Mesothelial cell of epicardium (in vitro differentiated cells): ENCODE results near the gene WTAP. TPM values are rescaled to one million over a fixed set of nuclear protein-coding genes. Genes with fewer than 3 reads are reported as not detected.
A peak's percentile ranks its signal among the peaks of the same experiment; 100 is the strongest.

Experiments
- DNase-seq, 2 experiments: peaks; one replicate each; pipeline ENCODE4 v3.0.0; 2021; ENCODE audit warnings: low spot score in 2 of 2; ENCODE audit not compliant: unreplicated experiment in 2 of 2
- H3K27ac Mint-ChIP-seq: 2 replicates; pipeline ENCODE4 v1.8.0; 2021; ENCODE audit warnings: mixed read lengths
- H3K27me3 Mint-ChIP-seq: 2 replicates; pipeline ENCODE4 v1.8.0; 2021; ENCODE audit warnings: low read depth, mixed read lengths
- H3K36me3 Mint-ChIP-seq: 2 replicates; pipeline ENCODE4 v1.8.0; 2021; ENCODE audit warnings: mixed read lengths
- H3K4me1 Mint-ChIP-seq: 2 replicates; pipeline ENCODE4 v1.8.0; 2021; ENCODE audit warnings: mixed read lengths
- H3K4me3 Mint-ChIP-seq: 2 replicates; pipeline ENCODE4 v1.8.0; 2021; ENCODE audit warnings: mild to moderate bottlenecking, moderate library complexity, mixed read lengths
- H3K9me3 Mint-ChIP-seq: 2 replicates; pipeline ENCODE4 v1.8.0; 2021; ENCODE audit warnings: mixed read lengths
- total RNA-seq: library from RNA; stranded (reverse); gene quantifications from 3 replicates; pipeline ENCODE4 v1.2.1, GENCODE V29; 2021
- TF ChIP-seq, protein P1 (sequence below): fragments of 200-600 bp; sonication (generic); IDR thresholded peaks from one replicate; pipeline ENCODE4 v1.5.0; 2021; ENCODE audit warnings: antibody characterized with exemption; ENCODE audit not compliant: unreplicated experiment

The WTAP gene
- total RNA-seq, 1 donor from 2014 or later, result 116 TPM

DNA sequence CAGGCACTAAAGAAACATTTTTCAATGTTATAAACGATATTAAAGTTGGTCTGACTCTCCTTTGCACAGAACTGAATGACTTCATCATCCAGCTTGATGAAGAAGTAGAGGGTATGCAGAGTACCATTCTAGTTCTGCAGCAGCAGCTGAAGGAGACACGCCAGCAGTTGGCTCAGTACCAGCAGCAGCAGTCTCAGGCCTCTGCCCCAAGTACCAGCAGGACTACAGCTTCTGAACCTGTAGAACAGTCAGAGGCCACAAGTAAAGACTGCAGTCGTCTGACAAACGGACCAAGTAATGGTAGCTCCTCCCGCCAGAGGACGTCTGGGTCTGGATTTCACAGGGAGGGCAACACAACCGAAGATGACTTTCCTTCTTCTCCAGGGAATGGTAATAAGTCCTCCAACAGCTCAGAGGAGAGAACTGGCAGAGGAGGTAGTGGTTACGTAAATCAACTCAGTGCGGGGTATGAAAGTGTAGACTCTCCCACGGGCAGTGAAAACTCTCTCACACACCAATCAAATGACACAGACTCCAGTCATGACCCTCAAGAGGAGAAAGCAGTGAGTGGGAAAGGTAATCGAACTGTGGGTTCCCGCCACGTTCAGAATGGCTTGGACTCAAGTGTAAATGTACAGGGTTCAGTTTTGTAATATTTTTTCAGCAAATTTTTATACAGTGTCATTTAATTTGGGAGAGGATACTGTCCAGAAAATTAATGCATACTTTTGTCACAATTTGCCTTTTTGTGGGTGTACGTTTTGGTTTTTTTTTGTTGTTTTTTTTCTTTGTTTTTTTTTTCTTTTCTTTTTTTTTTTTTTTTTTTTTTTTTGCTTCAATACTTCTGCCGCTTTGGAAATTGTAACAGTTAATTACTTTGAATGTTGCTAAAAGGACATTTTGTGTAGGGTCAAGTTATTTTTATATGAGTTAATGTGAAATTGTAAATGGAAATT lies 27.9 kb downstream of the WTAP start:
- no peak for DNase-seq
- H3K9me3 Mint-ChIP-seq, result no peaks in the 10 kb centered on the region
- no peak overlapping the region for H3K4me3 Mint-ChIP-seq
- H3K4me1 Mint-ChIP-seq, result peaks cover 5% of the 10 kb centered on the region
- H3K27me3 Mint-ChIP-seq, result no peaks in the 10 kb centered on the region
- TF ChIP-seq, protein P1, sequence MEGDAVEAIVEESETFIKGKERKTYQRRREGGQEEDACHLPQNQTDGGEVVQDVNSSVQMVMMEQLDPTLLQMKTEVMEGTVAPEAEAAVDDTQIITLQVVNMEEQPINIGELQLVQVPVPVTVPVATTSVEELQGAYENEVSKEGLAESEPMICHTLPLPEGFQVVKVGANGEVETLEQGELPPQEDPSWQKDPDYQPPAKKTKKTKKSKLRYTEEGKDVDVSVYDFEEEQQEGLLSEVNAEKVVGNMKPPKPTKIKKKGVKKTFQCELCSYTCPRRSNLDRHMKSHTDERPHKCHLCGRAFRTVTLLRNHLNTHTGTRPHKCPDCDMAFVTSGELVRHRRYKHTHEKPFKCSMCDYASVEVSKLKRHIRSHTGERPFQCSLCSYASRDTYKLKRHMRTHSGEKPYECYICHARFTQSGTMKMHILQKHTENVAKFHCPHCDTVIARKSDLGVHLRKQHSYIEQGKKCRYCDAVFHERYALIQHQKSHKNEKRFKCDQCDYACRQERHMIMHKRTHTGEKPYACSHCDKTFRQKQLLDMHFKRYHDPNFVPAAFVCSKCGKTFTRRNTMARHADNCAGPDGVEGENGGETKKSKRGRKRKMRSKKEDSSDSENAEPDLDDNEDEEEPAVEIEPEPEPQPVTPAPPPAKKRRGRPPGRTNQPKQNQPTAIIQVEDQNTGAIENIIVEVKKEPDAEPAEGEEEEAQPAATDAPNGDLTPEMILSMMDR, result no peak
- peak overlapping the region; percentile 43 for H3K27ac Mint-ChIP-seq
- peaks cover 36% of the 10 kb centered on the region for H3K36me3 Mint-ChIP-seq

DNA sequence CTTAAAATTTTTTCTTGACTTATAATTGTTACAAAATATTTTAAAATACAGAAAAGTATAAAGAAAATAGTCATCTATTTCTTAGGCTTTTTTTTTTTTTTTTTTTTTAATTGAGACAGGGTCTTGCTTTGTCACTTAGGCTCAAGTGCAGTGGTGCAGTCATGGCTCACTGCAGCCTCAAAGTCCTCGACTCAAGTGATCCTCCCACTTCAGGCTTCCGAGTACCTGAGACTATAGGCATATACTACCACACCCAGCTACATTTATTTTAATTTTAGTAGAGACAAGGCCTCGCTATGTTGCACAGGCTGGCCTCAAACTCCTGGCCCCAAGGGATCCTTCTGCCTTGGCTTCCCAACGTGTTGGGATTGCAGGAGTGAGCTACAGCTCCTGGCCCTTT lies 29.2 kb downstream of the WTAP start:
- TF ChIP-seq, protein P1, result no peak
- no peaks in the 10 kb centered on the region for H3K9me3 Mint-ChIP-seq
- no peak for DNase-seq
- peaks cover 16% of the 10 kb centered on the region for H3K4me1 Mint-ChIP-seq
- H3K27ac Mint-ChIP-seq, result no peak overlapping the region
- H3K27me3 Mint-ChIP-seq, result no peaks in the 10 kb centered on the region
- H3K4me3 Mint-ChIP-seq, result no peak overlapping the region
- peaks cover 36% of the 10 kb centered on the region for H3K36me3 Mint-ChIP-seq

- H3K4me1 Mint-ChIP-seq, result peaks cover 22% of the 10 kb centered on the region
- TF ChIP-seq, protein P1, result no peak
- H3K27ac Mint-ChIP-seq, result peak overlapping the region; percentile 27
- H3K27me3 Mint-ChIP-seq, result no peaks in the 10 kb centered on the region
- H3K4me3 Mint-ChIP-seq, result no peak overlapping the region
- no peak for DNase-seq
- H3K9me3 Mint-ChIP-seq, result no peaks in the 10 kb centered on the region
- H3K36me3 Mint-ChIP-seq, result peaks cover 33% of the 10 kb centered on the region
Observed at GRCh38 chr6:159758031-159759001, 31.0 kb downstream of the WTAP start.

DNA sequence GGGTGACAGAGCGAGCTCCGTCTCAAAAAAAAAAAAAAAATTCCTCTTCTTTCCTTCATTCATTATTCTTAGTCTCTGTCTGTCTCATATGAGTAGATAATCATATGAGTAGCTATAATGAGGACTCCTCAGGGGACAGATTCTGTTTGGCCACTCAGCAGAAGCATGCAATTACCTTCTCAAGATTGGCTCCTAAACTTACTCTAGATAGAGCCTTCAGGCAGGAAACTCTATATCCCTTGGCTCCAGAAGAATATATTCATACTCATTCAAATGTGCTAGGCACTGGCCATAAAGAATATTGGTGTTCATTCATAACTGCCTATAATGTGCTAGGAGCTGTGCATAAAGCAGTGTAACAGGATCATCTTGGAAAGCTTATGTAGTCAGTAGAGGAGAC lies 32.3 kb downstream of the WTAP start:
- Mint-ChIP-seq H3K36me3 (peaks cover 29% of the 10 kb centered on the region), H3K27ac (peak overlapping the region; percentile 75), H3K9me3 (no peaks in the 10 kb centered on the region), H3K4me3 (peak overlapping the region; percentile 7), H3K4me1 (peaks cover 23% of the 10 kb centered on the region), H3K27me3 (no peaks in the 10 kb centered on the region)
- DNase-seq, result no peak
- TF ChIP-seq, protein P1, result no peak

- Mint-ChIP-seq H3K4me1 (peaks cover 25% of the 10 kb centered on the region), H3K27ac (peak overlapping the region; percentile 99), H3K36me3 (peaks cover 23% of the 10 kb centered on the region), H3K4me3 (peak overlapping the region; percentile 93), H3K9me3 (no peaks in the 10 kb centered on the region), H3K27me3 (no peaks in the 10 kb centered on the region)
- TF ChIP-seq, protein P1, result no peak
- DNase-seq, result no peak
Observed at GRCh38 chr6:159760602-159761057, 33.3 kb downstream of the WTAP start.
